HG03565 (cell line): ENCODE measurements around the gene NR1D2.

Experiments
- ATAC-seq: cut with Tn5 transposase; IDR thresholded peaks from one replicate; pipeline ENCODE4 v1.9.1; 2021; ENCODE audit warnings: mild to moderate bottlenecking, moderate library complexity; ENCODE audit not compliant: unreplicated experiment

NR1D2 gene

GRCh38 chr3:23961913-23962312 lies 16.8 kb downstream of the NR1D2 start:
- ATAC-seq, result no peak

- ATAC-seq, result no peak
These were observed 19.6 kb downstream of the NR1D2 start for GRCh38 chr3:23964537-23965235.

GRCh38 chr3:23966328-23966727 lies 21.2 kb downstream of the NR1D2 start:
- no peak for ATAC-seq

- no peak for ATAC-seq
These were observed 23.5 kb downstream of the NR1D2 start for GRCh38 chr3:23968463-23969184.

GRCh38 chr3:23969393-23969792 lies 24.3 kb downstream of the NR1D2 start:
- no peak for ATAC-seq

GRCh38 chr3:23971684-23972083 lies 26.6 kb downstream of the NR1D2 start:
- ATAC-seq, result no peak

GRCh38 chr3:23976555-23976954 lies 31.5 kb downstream of the NR1D2 start:
- ATAC-seq, result no peak

GRCh38 chr3:23979569-23979968 lies 34.5 kb downstream of the NR1D2 start:
- no peak for ATAC-seq

- no peak for ATAC-seq
These were observed 36.0 kb downstream of the NR1D2 start for GRCh38 chr3:23981136-23981535.

- ATAC-seq, result no peak
These were observed 36.9 kb downstream of the NR1D2 start for GRCh38 chr3:23981955-23982354.

GRCh38 chr3:23984934-23985333 lies 39.8 kb downstream of the NR1D2 start:
- no peak for ATAC-seq

- ATAC-seq, result peak; percentile 35
These were observed 40.9 kb downstream of the NR1D2 start for GRCh38 chr3:23985747-23986544.

GRCh38 chr3:23987356-23987755 lies 42.3 kb downstream of the NR1D2 start:
- no peak for ATAC-seq

- no peak for ATAC-seq
These were observed 46.2 kb downstream of the NR1D2 start for GRCh38 chr3:23991306-23991682.

- no peak for ATAC-seq
These were observed 46.9 kb downstream of the NR1D2 start for GRCh38 chr3:23991683-23992628.

- no peak for ATAC-seq
These were observed 48.6 kb downstream of the NR1D2 start for GRCh38 chr3:23993556-23994243.

GRCh38 chr3:23994244-23994569 lies 49.1 kb downstream of the NR1D2 start:
- ATAC-seq, result no peak

- ATAC-seq, result no peak
These were observed 50.1 kb downstream of the NR1D2 start for GRCh38 chr3:23995219-23995618.

- ATAC-seq, result no peak
These were observed 51.0 kb downstream of the NR1D2 start for GRCh38 chr3:23996095-23996524.

- ATAC-seq, result no peak
These were observed 54.0 kb downstream of the NR1D2 start for GRCh38 chr3:23999012-23999641.
